Spleen (tissue), 7 donors: Measurements from ENCODE around the gene MYO1G.
A peak's percentile ranks its signal among the peaks of the same experiment; 100 is the strongest.

ENCODE experiments used
- POLR2A ChIP-seq, 3 donors: fragments of 450-650 bp; IDR thresholded peaks; one replicate each; pipeline ENCODE4 v1.5.1; 2017; ENCODE audit warnings: antibody characterized with exemption in 3 of 3, mild to moderate bottlenecking in 1 of 3
- POLR2AphosphoS5 ChIP-seq, 3 donors: sonication (generic); formaldehyde crosslinking; IDR thresholded peaks; one replicate each; pipeline ENCODE4 v1.5.1; 2017; ENCODE audit warnings: antibody characterized with exemption in 3 of 3
- TF ChIP-seq, protein P1 (sequence below), 11 experiments: fragments of 200-600 bp in 7 of 11; fragments of 450-650 bp in 4 of 11; sonication (generic) in 4 of 11; IDR thresholded peaks in 8 of 11; conservative IDR thresholded peaks in 3 of 11; 1 replicate in 7 of 11; 2 replicates in 4 of 11; pipeline versions ENCODE4 v1.4.0 to v1.8.0; 2016 to 2021; ENCODE audit warnings: antibody characterized with exemption in 11 of 11, inconsistent platforms in 4 of 11, mild to moderate bottlenecking in 1 of 11
- donor health status: DM: no; HTN: no; CAD: no; lungs with moderate emphysema.
- donor health status: DM: no; HTN: no; CAD: no.
- donor health status: DM: no; HTN: no; CAD: no.

DNA sequence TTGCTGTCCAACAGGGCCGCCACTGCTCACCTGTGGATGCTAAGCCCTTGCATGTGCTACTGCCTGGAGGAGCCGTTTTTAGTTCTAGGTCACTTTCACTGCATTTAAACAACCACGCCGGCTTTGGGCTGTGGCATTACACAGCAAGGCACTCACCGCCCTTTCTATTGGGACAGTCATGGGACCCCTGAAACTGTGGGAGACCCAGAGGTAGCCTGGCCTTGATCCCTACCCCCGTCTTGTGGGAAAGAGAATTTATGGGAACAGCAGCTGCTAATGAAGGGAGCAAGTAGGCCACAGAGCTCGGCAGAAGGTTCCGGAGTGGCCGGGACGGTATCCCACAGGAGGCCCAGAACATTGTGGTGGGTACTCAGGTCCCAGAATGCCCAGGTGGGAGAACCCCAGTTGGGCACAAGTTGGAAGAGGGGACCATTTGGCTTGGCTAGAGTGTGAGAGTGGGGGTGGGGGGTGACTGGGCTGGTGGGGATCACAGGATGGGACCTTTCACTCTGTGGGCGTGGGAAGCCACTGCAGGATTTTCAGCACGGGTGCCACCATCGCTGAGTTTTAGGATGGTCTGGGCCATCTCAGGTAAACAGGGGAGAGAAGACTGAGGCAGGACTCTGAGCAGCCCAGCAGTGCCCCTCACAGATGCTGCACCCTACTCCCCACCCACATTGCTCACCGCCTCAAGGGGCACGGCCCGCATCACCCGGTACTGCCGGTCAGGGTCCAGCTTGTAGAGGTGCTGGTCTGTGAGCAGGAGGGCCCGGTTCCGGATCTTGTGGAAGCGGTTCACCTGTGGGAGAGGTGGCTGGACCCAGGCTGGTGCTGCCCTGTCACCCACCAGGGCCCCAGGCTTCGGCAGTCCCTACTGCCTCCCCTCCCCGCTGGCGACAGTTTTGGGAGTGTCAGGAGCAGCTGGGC is 15.2 kb downstream of the MYO1G start:
- TF ChIP-seq, protein P1, sequence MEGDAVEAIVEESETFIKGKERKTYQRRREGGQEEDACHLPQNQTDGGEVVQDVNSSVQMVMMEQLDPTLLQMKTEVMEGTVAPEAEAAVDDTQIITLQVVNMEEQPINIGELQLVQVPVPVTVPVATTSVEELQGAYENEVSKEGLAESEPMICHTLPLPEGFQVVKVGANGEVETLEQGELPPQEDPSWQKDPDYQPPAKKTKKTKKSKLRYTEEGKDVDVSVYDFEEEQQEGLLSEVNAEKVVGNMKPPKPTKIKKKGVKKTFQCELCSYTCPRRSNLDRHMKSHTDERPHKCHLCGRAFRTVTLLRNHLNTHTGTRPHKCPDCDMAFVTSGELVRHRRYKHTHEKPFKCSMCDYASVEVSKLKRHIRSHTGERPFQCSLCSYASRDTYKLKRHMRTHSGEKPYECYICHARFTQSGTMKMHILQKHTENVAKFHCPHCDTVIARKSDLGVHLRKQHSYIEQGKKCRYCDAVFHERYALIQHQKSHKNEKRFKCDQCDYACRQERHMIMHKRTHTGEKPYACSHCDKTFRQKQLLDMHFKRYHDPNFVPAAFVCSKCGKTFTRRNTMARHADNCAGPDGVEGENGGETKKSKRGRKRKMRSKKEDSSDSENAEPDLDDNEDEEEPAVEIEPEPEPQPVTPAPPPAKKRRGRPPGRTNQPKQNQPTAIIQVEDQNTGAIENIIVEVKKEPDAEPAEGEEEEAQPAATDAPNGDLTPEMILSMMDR (IDR thresholded peaks at IDR 0.05 in 8 of 11, conservative IDR thresholded peaks at IDR 0.05 in 3 of 11) = no peak
- TF ChIP-seq POLR2A (IDR thresholded peaks at IDR 0.05) (no peak), POLR2AphosphoS5 (IDR thresholded peaks at IDR 0.05) (peak in 1 of 3 donors; percentile 59)
